Bronchus fibroblast of lung (primary cell): ENCODE data around the gene CDK16. TPM values are rescaled to one million over a fixed set of nuclear protein-coding genes. Genes with fewer than 3 reads are reported as not detected.

ENCODE experiments used
- total RNA-seq: library from RNA; depleted of rRNA; stranded (reverse); fragments of >200 nt; gene quantifications from 2 replicates; pipeline ENCODE4 v1.2.3, GENCODE V29; 2015

Gene CDK16
- 110 and 120 TPM in 2 replicates for total RNA-seq

GRCh38 chrX:47218280-47218919, at the start of gene CDK16:
CDK16 (plus strand) TSS chrX:47218681; CDS start chrX:47223558, 4,877 bp downstream.

GRCh38 chrX:47193475-47194193, 24.8 kb upstream of the CDK16 start, which contains the start of gene UBA1:
UBA1 (plus strand) TSS chrX:47193829; CDS start chrX:47198803, 4,974 bp downstream.

GRCh38 chrX:47232803-47233332, 14.4 kb downstream of the CDK16 start, which contains the start of gene USP11:
USP11 (plus strand) TSS chrX:47233009; CDS start chrX:47233044, 35 bp downstream.

Other genes with a start within 250 kb of the CDK16 start
- 1.0 and 1.5 TPM in 2 replicates for gene RGN, start 140.2 kb upstream of the CDK16 start, total RNA-seq
- 77.3 and 82.5 TPM in 2 replicates for gene NDUFB11, start 74.0 kb upstream of the CDK16 start, total RNA-seq
- 54.7 and 60.7 TPM in 2 replicates for gene RBM10, start 73.5 kb upstream of the CDK16 start, total RNA-seq
- gene UBA1, start 24.9 kb upstream of the CDK16 start, total RNA-seq: 163 and 183 TPM in 2 replicates
- gene USP11, start 14.3 kb downstream of the CDK16 start, total RNA-seq: 34.8 and 41.2 TPM in 2 replicates
- gene ZNF157, start 151.9 kb downstream of the CDK16 start, total RNA-seq: 0.17 TPM in 1 of 2 replicates, not detected in the other